Stomach (tissue), 9 donors: Measurements from ENCODE around the gene SMIM12. TPM values are rescaled to one million over a fixed set of nuclear protein-coding genes. Genes with fewer than 3 reads are reported as not detected.

Source experiments
- DNase-seq, 2 donors: peaks; one replicate each; pipeline versions ENCODE4 v3.0.0 to v3.0.0-alpha.2; 2013 to 2019
- H3K27ac ChIP-seq, 5 donors: fragments of 200-600 bp in 4 of 5; sonication (generic) in 4 of 5; one replicate each; pipeline ENCODE4 v1.5.1; 2013 to 2019; ENCODE audit warnings: mild to moderate bottlenecking in 1 of 5, moderate library complexity in 1 of 5
- H3K27me3 ChIP-seq, 3 donors: fragments of 200-600 bp; sonication (generic); one replicate each; pipeline ENCODE4 v1.5.1; 2017 to 2019; ENCODE audit warnings: mixed run types in 1 of 3
- H3K36me3 ChIP-seq, 4 donors: fragments of 200-600 bp; sonication (generic); 1 replicate in 3 of 4; 2 replicates in 1 of 4; pipeline ENCODE4 v1.5.1; 2016 to 2019
- H3K4me1 ChIP-seq, 4 donors: fragments of 200-600 bp; sonication (generic); one replicate each; pipeline ENCODE4 v1.5.1; 2016 to 2019
- H3K4me3 ChIP-seq, 4 donors: fragments of 200-600 bp; sonication (generic) in 3 of 4; one replicate each; pipeline ENCODE4 v1.5.1; 2016 to 2019; ENCODE audit warnings: mild to moderate bottlenecking in 1 of 4
- H3K9me3 ChIP-seq, 4 donors: fragments of 200-600 bp; sonication (generic); one replicate each; pipeline ENCODE4 v1.5.1; 2016 to 2019
- CTCF ChIP-seq, 7 experiments: fragments of 450-650 bp in 4 of 7; fragments of 200-600 bp in 3 of 7; sonication (generic) in 3 of 7; IDR thresholded peaks; one replicate each; pipeline ENCODE4 v1.5.1; 2016 to 2019; ENCODE audit warnings: antibody characterized with exemption in 7 of 7, control low read depth in 2 of 7, mild to moderate bottlenecking in 1 of 7
- EP300 ChIP-seq: sonication (generic); formaldehyde crosslinking; IDR thresholded peaks from one replicate; pipeline ENCODE4 v1.6.1; 2017; ENCODE audit warnings: antibody characterized with exemption
- POLR2A ChIP-seq, 4 donors: fragments of 450-650 bp; IDR thresholded peaks; one replicate each; pipeline ENCODE4 v1.6.1; 2016; ENCODE audit warnings: antibody characterized with exemption in 4 of 4, control low read depth in 2 of 4, mild to moderate bottlenecking in 1 of 4, moderate library complexity in 1 of 4
- POLR2AphosphoS5 ChIP-seq, 3 donors: sonication (generic); formaldehyde crosslinking; IDR thresholded peaks; one replicate each; pipeline ENCODE4 v1.6.1; 2016; ENCODE audit warnings: antibody characterized with exemption in 3 of 3
- WGBS, 5 donors: extraction: QIAGEN DNeasy Blood & Tissue Kit in 3 of 5; methylation state at CpG; one replicate each; pipeline versions ENCODE4 v1.1.5 to v1.1.7; 2013 to 2018; 5-methylcytosine and 5-hydroxymethylcytosine counted together
- intact Hi-C: fragments of 100-400 bp; cut with DNase I; formaldehyde crosslinking; loops from one replicate; pipeline ENCODE4 v1.15.1; 2023; ENCODE audit warnings: low total_unique reads
- polyA plus RNA-seq, 3 donors: library from polyadenylated mRNA; stranded (reverse); fragments of 200-250 nt; gene quantifications; one replicate each; pipeline ENCODE4 v1.2.3, GENCODE V29; 2013
- total RNA-seq, 5 donors: library from RNA; depleted of rRNA; stranded (reverse); fragments of >200 nt; gene quantifications; one replicate each; pipeline versions ENCODE4 v1.1.0 to v1.2.3, GENCODE V29; 2014 to 2016
- donor health status: healthy with polysubstance abuse.
- donor health status: Bipolar disorder and iron deficiency.
- donor health status: healthy.

SMIM12 gene
- total and polyA plus RNA-seq, 8 donors, result 0.58 to 28.9 (median 22.6) TPM

- intact Hi-C loops, result no loop called here
- WGBS, 5 donors, result 51 to 81% (median 66%) methylated on average over 13 of the region's 13 CpGs
- Histone ChIP-seq H3K4me1 (peaks cover 11 to 41% (median 22%) of the 10 kb centered on the region in 4 donors), H3K36me3 (peaks cover 18 to 82% (median 46%) of the 10 kb centered on the region in 4 donors), H3K9me3 (no peaks in the 10 kb centered on the region), H3K27me3 (no peaks in the 10 kb centered on the region), H3K27ac (peak overlapping the region; percentile 8 to 70 (median 14)), H3K4me3 (no peak overlapping the region)
- TF ChIP-seq EP300 (no peak), POLR2AphosphoS5 (IDR thresholded peaks at IDR 0.05) (no peak), CTCF (IDR thresholded peaks at IDR 0.05) (no peak), POLR2A (IDR thresholded peaks at IDR 0.05) (no peak)
- peak; percentile 26 to 73 for DNase-seq
These were observed 8.0 kb downstream of the SMIM12 start for GRCh38 chr1:34851431-34852105.

- H3K4me3 ChIP-seq, result no peak overlapping the region
- peaks cover 14 to 43% (median 21%) of the 10 kb centered on the region in 4 donors for H3K4me1 ChIP-seq
- WGBS, 5 donors, result 50 to 67% (median 57%) methylated on average over 6 of the region's 6 CpGs
- no peak overlapping the region for H3K27ac ChIP-seq
- H3K36me3 ChIP-seq, result peaks cover 12 to 71% (median 35%) of the 10 kb centered on the region in 4 donors
- no peaks in the 10 kb centered on the region for H3K27me3 ChIP-seq
- TF ChIP-seq POLR2A (IDR thresholded peaks at IDR 0.05) (no peak), CTCF (IDR thresholded peaks at IDR 0.05) (no peak), POLR2AphosphoS5 (IDR thresholded peaks at IDR 0.05) (no peak), EP300 (no peak)
- no peak for DNase-seq
- intact Hi-C loops, result no loop called here
- H3K9me3 ChIP-seq, result no peaks in the 10 kb centered on the region
These were observed 9.2 kb downstream of the SMIM12 start for GRCh38 chr1:34850382-34850781.

GRCh38 chr1:34847094-34847493 is 12.5 kb downstream of the SMIM12 start:
- no peak overlapping the region for H3K4me3 ChIP-seq
- intact Hi-C loops, result loop anchor here (5.0 kb wide), 1 partner anchor 55 kb away; the partner anchor contains the start of gene GJA4
- TF ChIP-seq CTCF (IDR thresholded peaks at IDR 0.05), result no peak
- no peak overlapping the region for H3K27ac ChIP-seq
- H3K4me1 ChIP-seq, result peaks cover 41 to 63% (median 46%) of the 10 kb centered on the region in 4 donors
- H3K9me3 ChIP-seq, result no peaks in the 10 kb centered on the region
- 44 to 75% (median 58%) methylated on average over 7 of the region's 7 CpGs for WGBS, 5 donors
- peaks cover 0 to 43% (median 14%) of the 10 kb centered on the region in 4 donors for H3K36me3 ChIP-seq
- DNase-seq, result peak in 1 of 2 donors; percentile 38
- no peaks in the 10 kb centered on the region for H3K27me3 ChIP-seq

- Histone ChIP-seq H3K27ac (no peak overlapping the region), H3K9me3 (no peaks in the 10 kb centered on the region), H3K36me3 (peaks cover 0 to 36% (median 14%) of the 10 kb centered on the region in 4 donors), H3K4me3 (no peak overlapping the region), H3K27me3 (no peaks in the 10 kb centered on the region), H3K4me1 (peaks cover 33 to 61% (median 39%) of the 10 kb centered on the region in 4 donors)
- intact Hi-C loops, result loop anchor here (5.0 kb wide), 1 partner anchor 54 kb away; the partner anchor contains the start of gene GJA4
- 72 to 100% (median 94%) methylated on average over 2 of the region's 2 CpGs for WGBS, 5 donors
- no peak for TF ChIP-seq CTCF (IDR thresholded peaks at IDR 0.05)
- TF ChIP-seq POLR2AphosphoS5 (IDR thresholded peaks at IDR 0.05), result no peak
- TF ChIP-seq EP300, result no peak
- no peak for TF ChIP-seq POLR2A (IDR thresholded peaks at IDR 0.05)
- no peak for DNase-seq
These were observed 13.3 kb downstream of the SMIM12 start for GRCh38 chr1:34846265-34846664.
